NCI-H460 (cell line): ENCODE data around the gene NRSN1. TPM values are rescaled to one million over a fixed set of nuclear protein-coding genes. Genes with fewer than 3 reads are reported as not detected.

Experiments used
- small RNA-seq, 2 experiments: library from RNA; depleted of rRNA; stranded (forward); fragments of <200 nt; gene quantifications; one replicate each; pipeline ENCODE3, GENCODE V24; 2014
- total RNA-seq: library from RNA; depleted of rRNA; stranded (reverse); fragments of >200 nt; shearing (Covaris generic); gene quantifications from 2 replicates; pipeline ENCODE4 v1.2.3, GENCODE V29; 2014; rRNA removed

Gene NRSN1
- total RNA-seq, 1 experiment from 2014 or later, result not detected

Small RNAs within 50 kb of the gene (small RNA-seq; reads per million reads assigned to genes)
- 0 to 0.10 reads per million in 2 experiments for gene RF00218

Other genes with a start within 250 kb of the NRSN1 start
- gene DCDC2, start 231.8 kb downstream of the NRSN1 start, total RNA-seq, result 0.05 TPM in 1 of 2 replicates, not detected in the other